ENCODE results near the gene BCAR3.

Gene BCAR3

DNA sequence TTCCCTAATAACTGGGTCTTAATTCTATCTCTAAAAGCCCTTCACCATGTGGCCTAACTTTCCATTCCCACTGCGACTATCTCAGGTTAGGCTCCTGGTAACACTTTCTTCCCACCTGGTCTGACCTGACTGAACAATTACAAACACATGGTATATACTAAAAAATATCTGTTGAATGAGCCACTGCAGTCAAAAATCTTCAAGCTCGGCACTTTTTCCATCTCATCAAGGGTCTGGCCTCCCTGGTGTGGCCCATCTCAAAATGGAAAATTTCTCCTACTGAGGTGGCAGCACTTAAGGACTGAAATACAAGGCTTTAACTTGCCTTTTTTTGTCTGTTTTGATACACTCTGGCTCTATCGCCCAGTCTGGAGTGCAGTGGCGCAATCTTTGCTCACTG is 48.3 kb downstream of the BCAR3 start:
- no peak for DNase-seq

GRCh38 chr1:93631626-93632365 is 49.8 kb downstream of the BCAR3 start:
- DNase-seq, result no peak

GRCh38 chr1:93630168-93630567 is 51.5 kb downstream of the BCAR3 start:
- DNase-seq, result no peak

DNA sequence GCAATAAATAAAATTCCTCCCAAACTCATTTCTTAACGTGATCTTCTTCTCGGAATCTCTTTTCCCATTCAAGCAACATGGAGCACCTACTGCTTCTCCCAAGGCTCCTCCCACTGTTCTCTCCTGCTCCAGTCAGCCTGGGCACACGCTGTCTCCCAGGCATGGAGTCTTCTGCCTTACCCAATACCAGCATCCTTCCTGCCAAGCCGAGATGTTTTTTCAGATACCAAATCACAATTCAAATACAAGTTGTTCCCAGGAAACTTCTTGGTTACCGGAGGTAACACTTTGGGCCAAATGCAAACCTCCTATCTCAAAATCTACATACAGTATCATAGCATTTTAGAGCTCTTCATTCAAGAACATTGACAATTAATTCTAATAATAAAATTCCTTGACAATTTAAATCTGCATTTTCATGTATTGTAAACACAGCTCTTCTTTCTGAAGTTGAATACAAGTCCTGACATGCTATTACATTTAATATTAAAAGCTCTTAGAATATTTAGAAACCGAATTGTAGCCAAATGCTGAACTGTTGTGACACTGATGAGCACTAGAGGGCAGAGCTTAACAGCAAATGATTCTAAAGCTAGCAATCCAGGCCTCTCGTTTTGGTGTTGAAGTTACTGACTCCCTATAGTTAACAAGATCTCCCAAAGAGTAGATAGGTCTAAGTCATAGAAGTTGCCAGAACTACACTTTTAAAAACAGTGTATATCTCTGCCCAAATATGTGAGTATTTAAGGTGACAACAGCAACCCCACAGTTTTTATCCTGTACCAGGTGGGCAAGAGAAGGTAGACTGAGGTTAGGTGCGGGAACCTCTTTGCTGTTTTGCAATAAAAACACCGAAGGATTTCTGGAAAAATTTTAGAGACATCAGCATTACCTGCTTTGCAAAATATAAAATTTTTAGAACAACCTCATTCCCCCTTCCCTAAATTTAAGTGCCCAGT is 52.3 kb downstream of the BCAR3 start:
- peak; percentile 47 for DNase-seq

DNA sequence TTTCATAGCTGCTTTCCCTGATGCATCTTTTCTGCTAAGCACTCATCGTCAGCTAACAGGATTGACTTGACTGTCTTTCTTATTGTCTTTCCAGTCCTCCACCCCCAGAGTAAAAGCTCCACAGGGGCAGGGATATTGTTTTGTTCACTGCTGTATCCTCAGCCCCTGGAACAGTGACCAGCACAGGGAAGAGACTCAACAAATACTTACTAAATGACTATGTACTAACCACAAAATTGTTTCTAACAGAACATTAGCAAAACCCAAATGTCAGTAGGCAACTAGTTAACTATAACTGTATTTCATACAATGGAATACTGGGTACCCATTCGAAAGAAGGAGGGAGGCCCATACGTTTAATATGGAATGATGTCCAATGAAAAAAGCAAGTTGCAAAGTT is 53.0 kb downstream of the BCAR3 start:
- no peak for DNase-seq

- peak; percentile 88 for DNase-seq
Measured at GRCh38 chr1:93625582-93626327, 55.9 kb downstream of the BCAR3 start.

- peak; percentile 92 for DNase-seq
Measured at GRCh38 chr1:93623875-93624274, 57.8 kb downstream of the BCAR3 start.

DNA sequence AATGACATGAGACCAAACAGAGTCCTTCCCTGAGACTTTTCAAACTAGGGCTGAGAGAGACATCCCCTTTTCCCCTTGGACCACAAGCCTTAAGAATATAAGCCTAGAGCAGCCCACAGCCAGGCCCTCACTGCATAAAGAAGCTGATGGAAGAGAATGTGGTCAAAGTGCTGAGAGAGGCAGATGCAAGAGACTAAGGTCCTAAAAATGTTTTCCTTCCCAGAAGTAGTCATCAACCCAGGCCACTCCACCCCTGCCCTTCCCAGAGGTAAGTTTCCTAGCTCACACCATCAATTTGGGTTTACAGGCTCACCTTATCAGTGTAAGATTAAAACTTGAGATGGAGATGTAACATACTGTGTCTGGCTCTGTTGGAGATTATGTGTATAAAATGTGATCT is 58.2 kb downstream of the BCAR3 start:
- no peak for DNase-seq

DNA sequence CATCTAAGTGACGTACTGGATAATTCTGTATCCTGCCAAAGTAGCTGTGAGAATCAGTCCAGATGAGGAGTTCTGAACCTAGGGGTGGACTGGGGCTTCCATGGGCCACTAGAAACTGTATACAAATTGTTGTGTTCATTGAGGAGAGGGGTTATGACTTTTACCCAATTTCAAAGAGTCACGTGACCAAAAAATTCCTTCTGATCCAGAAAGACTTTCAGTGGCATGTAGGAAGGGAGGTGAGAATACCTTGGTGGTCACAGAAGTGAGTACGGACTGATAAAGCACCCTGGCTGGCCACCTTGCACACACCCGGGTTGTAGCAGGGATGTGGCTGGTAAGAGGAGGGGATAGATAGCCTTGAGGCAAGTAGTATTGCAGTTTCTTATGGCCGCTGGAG is 60.4 kb downstream of the BCAR3 start:
- DNase-seq, result no peak

DNA sequence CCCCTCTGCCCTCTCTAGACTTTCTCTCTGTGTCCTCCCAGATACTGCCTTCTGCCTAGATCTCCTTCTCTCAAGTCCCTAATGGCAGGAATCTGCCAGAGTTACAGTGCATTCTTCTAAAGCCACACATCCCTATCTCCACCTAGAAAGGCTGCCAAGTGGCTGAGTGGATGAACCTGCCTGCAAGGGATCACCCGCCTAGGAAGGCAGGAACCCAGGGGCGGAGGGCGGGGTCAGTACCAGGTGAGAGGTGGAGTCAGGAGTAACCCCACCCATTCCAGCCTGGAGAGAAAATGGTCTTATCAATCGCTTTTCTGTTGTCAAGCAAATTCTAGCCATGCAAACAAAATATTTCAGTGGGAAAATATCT is 60.8 kb downstream of the BCAR3 start:
- peak; percentile 66 for DNase-seq

DNA sequence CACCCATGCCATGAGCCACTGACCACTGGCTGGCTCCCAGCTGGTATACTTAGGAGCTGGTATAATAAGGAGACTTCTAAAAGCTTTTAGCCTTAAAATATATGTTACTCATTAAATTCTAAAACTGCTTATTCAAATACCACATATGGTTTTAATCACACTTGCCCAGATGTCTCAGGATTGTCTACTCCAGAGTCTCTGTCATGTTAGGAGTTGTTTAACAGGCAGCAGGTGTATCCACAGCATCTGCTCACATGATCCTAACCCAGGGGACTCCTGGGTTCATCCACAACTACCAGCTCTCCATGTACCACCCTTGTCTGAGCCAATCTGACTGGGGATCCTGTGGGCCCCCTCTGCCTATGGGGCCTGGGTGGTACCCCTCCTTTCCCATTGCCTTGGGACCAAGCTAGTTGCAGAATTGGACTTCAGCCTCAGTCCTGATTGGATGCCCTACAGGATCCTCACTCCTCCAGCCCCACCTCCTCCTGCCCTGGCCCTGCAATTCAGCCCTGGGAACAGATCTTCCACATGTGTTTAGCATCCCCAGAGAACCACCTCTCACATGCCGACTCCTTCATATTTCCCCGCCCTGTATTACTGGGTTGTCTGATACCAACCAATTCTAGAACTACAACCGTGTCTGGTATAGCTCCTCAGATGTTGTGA is 61.3 kb downstream of the BCAR3 start:
- DNase-seq, result no peak

GRCh38 chr1:93619507-93620171 is 62.0 kb downstream of the BCAR3 start:
- no peak for DNase-seq

GRCh38 chr1:93617670-93618499 is 63.8 kb downstream of the BCAR3 start:
- no peak for DNase-seq

GRCh38 chr1:93616996-93617669 is 64.5 kb downstream of the BCAR3 start:
- no peak for DNase-seq

DNA sequence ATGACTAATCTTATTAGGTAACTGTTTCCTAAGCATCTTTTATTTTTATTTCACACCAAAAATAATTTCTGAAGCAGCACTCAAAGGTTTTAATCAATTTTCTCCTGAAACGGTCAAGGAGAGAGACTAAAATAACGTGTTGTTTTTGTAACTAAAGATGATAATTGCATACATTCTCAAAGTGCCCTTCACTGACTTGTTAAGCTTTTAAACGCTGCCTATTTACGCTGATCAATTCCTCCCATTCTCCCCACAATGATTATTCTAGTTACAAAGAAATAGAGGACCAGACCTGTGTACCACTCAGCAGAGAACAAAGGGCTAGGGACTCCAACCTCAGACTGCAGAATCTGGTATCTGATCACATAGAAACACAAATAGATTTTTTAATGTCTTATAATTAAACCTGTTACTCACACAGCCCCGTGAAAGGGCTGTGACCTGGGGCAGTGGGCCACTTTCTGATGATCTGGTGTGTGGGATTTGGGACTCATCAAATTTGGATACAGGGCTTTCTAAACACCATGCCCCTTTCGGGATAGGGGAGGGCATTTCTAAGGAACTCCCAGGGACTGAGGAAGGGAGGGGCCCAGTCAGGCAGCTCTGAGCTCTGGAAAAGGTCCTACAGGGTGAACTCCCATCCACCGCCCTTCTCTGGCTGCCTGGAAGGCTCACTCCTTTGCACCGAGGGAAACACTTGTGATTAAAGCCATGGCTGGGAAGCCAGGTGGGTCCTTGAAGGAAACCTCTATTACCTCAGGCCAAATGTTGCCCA is 65.2 kb downstream of the BCAR3 start:
- no peak for DNase-seq

DNA sequence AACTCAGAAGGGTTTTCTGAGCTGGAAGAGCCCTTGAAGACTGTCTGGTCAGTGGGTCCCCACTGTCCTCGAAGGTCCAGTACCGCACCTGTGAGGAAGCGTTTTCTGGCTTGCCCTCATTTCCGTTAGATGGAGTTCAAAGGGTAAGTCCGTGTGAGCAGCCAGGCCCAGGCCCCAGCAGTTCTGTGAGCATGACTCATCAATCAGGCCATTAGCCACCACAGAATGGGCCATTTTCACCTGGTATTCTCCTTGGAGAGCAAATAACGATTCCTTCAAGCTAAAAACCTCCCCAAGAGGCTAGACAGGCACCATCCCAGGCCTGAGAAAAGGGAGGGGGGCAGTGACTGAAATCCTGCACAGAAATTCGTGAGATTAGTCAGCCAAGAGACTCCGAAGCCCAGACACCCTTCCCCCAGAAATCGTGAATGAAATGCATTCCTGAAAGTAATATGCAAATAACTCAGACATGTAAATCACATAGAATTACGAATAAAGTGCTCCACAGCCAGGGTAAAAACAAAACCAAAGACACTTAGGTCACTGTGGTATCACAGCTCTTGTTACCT is 66.0 kb downstream of the BCAR3 start:
- DNase-seq, result no peak

DNA sequence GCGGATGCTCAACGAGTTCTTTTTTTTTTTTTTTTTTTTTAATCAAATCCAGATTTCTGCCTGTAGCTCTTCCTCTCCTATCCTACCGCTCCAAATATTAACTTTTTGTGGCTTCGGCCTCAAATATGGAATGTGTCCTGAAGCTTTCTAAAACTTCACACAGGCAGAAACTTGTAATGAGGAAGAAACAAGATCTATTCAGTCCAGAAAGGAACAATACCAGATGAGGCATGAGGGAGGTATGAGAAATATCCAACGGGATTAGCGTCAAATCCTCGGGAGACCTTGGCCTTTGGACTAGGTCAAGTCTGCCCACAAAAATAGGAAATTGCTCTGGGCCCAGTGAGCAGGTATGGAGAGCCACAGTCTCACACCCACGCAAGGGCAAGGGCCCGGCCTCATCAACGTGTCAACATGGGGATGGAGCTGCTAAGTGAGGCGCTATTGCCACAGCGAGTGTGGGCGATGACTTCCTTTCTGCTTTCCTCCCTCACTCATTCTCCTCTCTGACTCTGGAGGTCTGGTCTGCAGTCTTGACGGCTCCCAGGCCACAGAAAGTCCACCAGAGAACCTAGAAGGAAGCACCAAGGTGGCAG is 66.6 kb downstream of the BCAR3 start:
- DNase-seq, result no peak

- no peak for DNase-seq
Measured at GRCh38 chr1:93614541-93614940, 67.1 kb downstream of the BCAR3 start.

DNA sequence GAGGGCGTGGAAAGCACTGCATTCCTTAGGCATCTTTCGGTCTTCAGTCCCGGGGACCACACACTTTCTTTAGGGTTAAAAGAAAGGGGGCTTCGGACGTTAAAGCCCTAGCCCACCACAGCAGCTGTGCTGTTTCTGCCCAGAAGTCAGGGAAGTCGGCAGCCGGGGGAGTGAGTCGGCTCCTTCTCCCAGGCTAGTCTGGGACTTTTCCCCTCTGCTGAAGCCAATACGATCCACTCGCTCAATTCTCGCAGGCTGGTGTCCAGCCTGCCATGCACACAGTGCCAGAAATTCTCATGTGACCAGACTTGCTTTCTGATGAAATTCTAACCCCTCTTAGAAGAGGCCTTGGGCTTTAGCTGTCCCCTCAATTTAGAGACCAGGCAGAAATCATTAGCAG is 67.7 kb downstream of the BCAR3 start:
- no peak for DNase-seq
